ENCODE data around the gene ALOX15.

- TF ChIP-seq CTCF (IDR thresholded peaks at IDR 0.05) = no peak
- TF ChIP-seq POLR2A (IDR thresholded peaks at IDR 0.05) = no peak
These were observed 8.9 kb downstream of the ALOX15 start for GRCh38 chr17:4632581-4632920.

Data from gastroesophageal sphincter (tissue), 3 donors.